Endothelial cell of umbilical vein (primary cell): ENCODE data around the gene CTSF. TPM values are rescaled to one million over a fixed set of nuclear protein-coding genes. Genes with fewer than 3 reads are reported as not detected.

Source experiments
- BruUV-seq: library from RNA; stranded (reverse); fragments of 400-500 nt; replicated peaks from 2 replicates; lab custom pipeline; 2021; lab: Mats Ljungman, UMichigan
- CTCF ChIA-PET: fragments of 300-600, 350-600 bp; sonication (Branson Sonifier 250); formaldehyde crosslinking; loops from one replicate; lab custom pipeline; 2021; ENCODE audit warnings: antibody characterized with exemption, inconsistent platforms; lab: Charles Lee
- POLR2A ChIA-PET: fragments of 300-600, 350-600 bp; sonication (Branson Sonifier 250); formaldehyde crosslinking; loops from one replicate; lab custom pipeline; 2021; ENCODE audit warnings: antibody characterized with exemption, inconsistent platforms; lab: Charles Lee
- DNase-seq: peaks from one replicate; pipeline ENCODE4 v3.0.0-alpha.2; 2011; ENCODE audit warnings: low read depth, low spot score
- FAIRE-seq: peaks from 2 replicates; lab custom pipeline; 2011; peaks lifted over from hg19 to GRCh38; lab: Jason Lieb, UNC
- H2AFZ ChIP-seq: 2 replicates; pipeline ENCODE4 v1.6.0; 2012; ENCODE audit warnings: low read depth, low read length, control low read depth, inconsistent platforms
- H3K27ac ChIP-seq: 2 replicates; pipeline ENCODE4 v1.5.1; 2011; ENCODE audit warnings: low read depth, mild to moderate bottlenecking, control low read depth, low read length, moderate library complexity; ENCODE audit not compliant: insufficient read depth
- H3K27me3 ChIP-seq, 2 experiments: 2 replicates each; pipeline versions ENCODE4 v1.6.0 to v1.6.1; 2011; ENCODE audit warnings: low read length in 2 of 2, mixed read lengths in 1 of 2; ENCODE audit not compliant: control insufficient read depth in 2 of 2, insufficient read depth in 2 of 2
- H3K36me3 ChIP-seq, 2 experiments: 2 replicates in 1 of 2; 3 replicates in 1 of 2; pipeline ENCODE4 v1.5.1; 2011; ENCODE audit warnings: low read length in 2 of 2, mild to moderate bottlenecking in 1 of 2, moderate library complexity in 1 of 2; ENCODE audit not compliant: control insufficient read depth in 2 of 2, insufficient read depth in 2 of 2; ENCODE audit errors: extremely low read depth in 1 of 2
- H3K4me1 ChIP-seq: 3 replicates; pipeline ENCODE4 v1.5.1; 2011; ENCODE audit warnings: mild to moderate bottlenecking, low read length; ENCODE audit not compliant: control insufficient read depth, insufficient read depth; ENCODE audit errors: extremely low read depth
- H3K4me2 ChIP-seq: 2 replicates; pipeline ENCODE4 v1.6.1; 2011; ENCODE audit warnings: low read length, control low read depth, mixed read lengths; ENCODE audit not compliant: insufficient read depth
- H3K4me3 ChIP-seq, 3 experiments: fragments of 200-600 bp in 1 of 3; sonication (generic), shearing (Covaris generic) in 1 of 3; replicated peaks in 1 of 3; 2 replicates each; pipeline ENCODE4 v1.5.1; 2011 to 2016; ENCODE audit warnings: control low read depth in 3 of 3, low read length in 3 of 3, mild to moderate bottlenecking in 2 of 3, inconsistent platforms in 1 of 3, low read depth in 1 of 3, moderate library complexity in 1 of 3; ENCODE audit not compliant: insufficient read depth in 1 of 3
- H3K79me2 ChIP-seq: 2 replicates; pipeline ENCODE4 v1.6.0; 2012; ENCODE audit warnings: low read length, inconsistent platforms; ENCODE audit not compliant: control insufficient read depth, insufficient read depth
- H3K9ac ChIP-seq: replicated peaks from 2 replicates; pipeline ENCODE3; 2011; ENCODE audit warnings: low read length, control low read depth; ENCODE audit not compliant: insufficient read depth; ENCODE audit errors: extremely low read depth
- H3K9me1 ChIP-seq: replicated peaks from 3 replicates; pipeline ENCODE4 v1.6.0; 2011; ENCODE audit warnings: mild to moderate bottlenecking, low read length; ENCODE audit not compliant: control insufficient read depth, insufficient read depth; ENCODE audit errors: extremely low read depth
- H3K9me3 ChIP-seq: replicated peaks from 2 replicates; pipeline ENCODE4 v1.5.1; 2012; ENCODE audit warnings: low read length, inconsistent platforms; ENCODE audit not compliant: control insufficient read depth, insufficient read depth
- H4K20me1 ChIP-seq: replicated peaks from 2 replicates; pipeline ENCODE3; 2011; ENCODE audit warnings: mild to moderate bottlenecking, low read length; ENCODE audit not compliant: control insufficient read depth, insufficient read depth; ENCODE audit errors: extremely low read depth
- CTCF ChIP-seq, 2 donors: IDR thresholded peaks; 1 replicate in 1 of 2; 2 replicates in 1 of 2; pipeline ENCODE4 v1.5.1; 2011; ENCODE audit warnings: low read length in 2 of 2, mild to moderate bottlenecking in 2 of 2, moderate library complexity in 2 of 2, control low read depth in 1 of 2, inconsistent platforms in 1 of 2, low read depth in 1 of 2; ENCODE audit not compliant: insufficient read depth in 1 of 2; ENCODE audit errors: extremely low read depth in 1 of 2
- EZH2 ChIP-seq: IDR thresholded peaks from 2 replicates; pipeline ENCODE4 v1.6.1; 2012; ENCODE audit warnings: borderline replicate concordance, low read depth, mild to moderate bottlenecking, moderate library complexity, low read length, inconsistent platforms; ENCODE audit not compliant: severe bottlenecking
- FOS ChIP-seq: IDR thresholded peaks from 2 replicates; pipeline ENCODE4 v1.6.1; 2011; ENCODE audit warnings: mild to moderate bottlenecking, low read length, moderate library complexity, borderline replicate concordance; ENCODE audit not compliant: insufficient read depth
- GATA2 ChIP-seq: IDR thresholded peaks from 2 replicates; pipeline ENCODE4 v1.7.0; 2011; ENCODE audit warnings: low read depth, mild to moderate bottlenecking, moderate library complexity, mixed read lengths, low read length; ENCODE audit not compliant: insufficient read length, insufficient read depth
- JUN ChIP-seq: IDR thresholded peaks from 2 replicates; pipeline ENCODE4 v1.6.1; 2011; ENCODE audit warnings: borderline replicate concordance, low read depth; ENCODE audit not compliant: insufficient read length, insufficient read depth
- MAX ChIP-seq: IDR thresholded peaks from 2 replicates; pipeline ENCODE4 v1.6.1; 2011; ENCODE audit not compliant: insufficient read depth, insufficient read length
- MYC ChIP-seq: IDR thresholded peaks from one replicate; pipeline ENCODE4 v1.6.1; 2011; ENCODE audit warnings: mild to moderate bottlenecking, low read depth, low read length
- POLR2A ChIP-seq: IDR thresholded peaks from 2 replicates; pipeline ENCODE4 v1.6.1; 2012; ENCODE audit warnings: low read depth, mild to moderate bottlenecking, control low read depth, low read length
- POLR2AphosphoS5 ChIP-seq: IDR thresholded peaks from 2 replicates; pipeline ENCODE4 v1.6.1; 2012; ENCODE audit warnings: low read depth, mild to moderate bottlenecking, control low read depth, low read length, moderate library complexity; ENCODE audit not compliant: insufficient read depth
- dilution Hi-C: fragments of 300-500 bp; cut with MboI; formaldehyde crosslinking; loops from one replicate; pipeline ENCODE4 v1.15.0; 2019; ENCODE audit warnings: low sequenced_read_pairs; ENCODE audit not compliant: extremely low pct_ligation_motif_present
- intact Hi-C: fragments of 100-400 bp; cut with micrococcal nuclease; formaldehyde crosslinking; loops from one replicate; pipeline ENCODE4 v1.10.0; 2022
- polyA plus RNA-seq, 4 experiments: library from polyadenylated mRNA; depleted of rRNA in 3 of 4; stranded (reverse) in 3 of 4; unstranded in 1 of 4; fragments of >200 nt; gene quantifications; 2 replicates each; pipeline versions ENCODE4 v1.2.1 to v1.2.3, GENCODE V29; 2011 to 2012; ENCODE audit warnings: missing spikeins in 1 of 4
- total RNA-seq: library from RNA; stranded (reverse); gene quantifications from 2 replicates; pipeline ENCODE4 v1.2.3, GENCODE V29; 2021

The CTSF gene
- total and polyA plus RNA-seq, 2 donors (not counting 3 experiments of a cell fraction or from before 2014, with no cell fraction given) = 14.4 to 27.7 TPM

GRCh38 chr11:66593650-66594049 is 25.2 kb upstream of the CTSF start:
- Histone ChIP-seq H3K9me3 (no peaks in the 10 kb centered on the region), H2AFZ (peak overlapping the region; percentile 83), H3K79me2 (no peaks in the 10 kb centered on the region), H3K27me3 (peaks cover 0 to 2% of the 10 kb centered on the region in 2 experiments), H4K20me1 (no peaks in the 10 kb centered on the region), H3K9me1 (no peaks in the 10 kb centered on the region), H3K4me1 (peaks cover 5% of the 10 kb centered on the region), H3K4me3 (peak overlapping the region in 2 of 3 experiments; percentile 60 to 63), H3K9ac (peak overlapping the region; percentile 59), H3K27ac (no peak overlapping the region), H3K4me2 (peak overlapping the region; percentile 65), H3K36me3 (no peaks in the 10 kb centered on the region)
- dilution Hi-C loops (no loop called here), intact Hi-C loops (loop anchor here (1.0 to 5.0 kb wide), 4 partner anchors 23 to 84 kb away; partner anchors contain the start of genes RBM14, RBM4 and RBM4B)
- TSS peak; percentile 42 for BruUV-seq
- FAIRE-seq = no peak
- TF ChIP-seq JUN (no peak), MYC (no peak), FOS (no peak), EZH2 (no peak), POLR2A (no peak), POLR2AphosphoS5 (no peak), CTCF (IDR thresholded peaks at IDR 0.05; ENCODE audit: extremely low read depth in 1 of 2, insufficient read depth in 1 of 2, low read depth in 1 of 2, low read length in 2 of 2) (no peak), MAX (no peak), GATA2 (no peak)
- POLR2A ChIA-PET = interaction anchor here (0.6 kb wide), 1 partner anchor 127 kb away, joined by 4 read pairs; no protein-coding TSS in a partner anchor
- CTCF ChIA-PET = no interaction called here
- DNase-seq = no peak
